Stimulated activated CD8-positive, alpha-beta memory T cell treated with anti-CD3 and anti-CD28 coated beads, Interleukin-12 subunit alpha, Interleukin-12 subunit beta, amount 100 ng/mL, for 24 hours (primary cell): ENCODE data around the gene IFI44L.

Source experiments
- DNase-seq: peaks from one replicate; pipeline ENCODE4 v3.0.0-alpha.2; 2020; ENCODE audit errors: extremely low read depth

The IFI44L gene

DNA sequence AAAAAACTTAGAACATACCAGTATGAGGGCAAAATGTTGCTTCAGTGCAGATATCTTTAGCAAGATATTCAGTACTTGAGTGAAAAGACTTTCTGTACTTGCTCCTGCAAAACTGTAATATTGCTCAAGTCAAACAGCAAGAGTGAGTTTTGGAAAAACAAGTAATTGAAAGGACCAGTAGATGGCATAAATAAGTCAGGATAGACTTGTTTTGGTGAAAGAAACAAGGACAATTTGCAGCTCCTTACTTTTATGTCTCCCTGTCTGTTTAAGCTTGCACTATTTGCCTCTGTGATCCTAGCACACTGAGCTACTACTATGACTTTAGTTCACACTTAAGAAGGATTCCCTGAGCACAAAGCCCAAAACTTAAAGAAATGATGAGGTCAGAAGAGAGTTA is 68.4 kb downstream of the IFI44L start:
- no peak for DNase-seq

DNA sequence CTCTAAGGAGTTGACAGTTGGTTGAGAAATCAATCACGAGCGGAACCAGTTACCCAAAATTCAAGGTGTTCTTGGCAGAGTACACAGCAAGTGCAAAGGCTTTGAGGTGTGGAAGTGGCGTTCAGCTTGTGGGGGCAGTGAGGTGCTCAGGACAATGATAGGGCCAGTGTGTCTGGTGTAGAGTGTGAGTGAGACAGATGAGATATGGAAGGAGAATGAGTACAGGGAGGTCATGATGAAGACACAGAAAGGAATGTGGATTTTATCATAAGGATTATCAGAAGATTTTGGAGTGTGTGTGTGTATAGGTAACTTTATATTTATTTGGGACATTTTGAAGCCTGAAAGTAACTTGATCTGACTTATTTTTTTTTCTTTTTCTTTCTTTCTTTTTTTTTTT is 70.3 kb downstream of the IFI44L start:
- DNase-seq = no peak

DNA sequence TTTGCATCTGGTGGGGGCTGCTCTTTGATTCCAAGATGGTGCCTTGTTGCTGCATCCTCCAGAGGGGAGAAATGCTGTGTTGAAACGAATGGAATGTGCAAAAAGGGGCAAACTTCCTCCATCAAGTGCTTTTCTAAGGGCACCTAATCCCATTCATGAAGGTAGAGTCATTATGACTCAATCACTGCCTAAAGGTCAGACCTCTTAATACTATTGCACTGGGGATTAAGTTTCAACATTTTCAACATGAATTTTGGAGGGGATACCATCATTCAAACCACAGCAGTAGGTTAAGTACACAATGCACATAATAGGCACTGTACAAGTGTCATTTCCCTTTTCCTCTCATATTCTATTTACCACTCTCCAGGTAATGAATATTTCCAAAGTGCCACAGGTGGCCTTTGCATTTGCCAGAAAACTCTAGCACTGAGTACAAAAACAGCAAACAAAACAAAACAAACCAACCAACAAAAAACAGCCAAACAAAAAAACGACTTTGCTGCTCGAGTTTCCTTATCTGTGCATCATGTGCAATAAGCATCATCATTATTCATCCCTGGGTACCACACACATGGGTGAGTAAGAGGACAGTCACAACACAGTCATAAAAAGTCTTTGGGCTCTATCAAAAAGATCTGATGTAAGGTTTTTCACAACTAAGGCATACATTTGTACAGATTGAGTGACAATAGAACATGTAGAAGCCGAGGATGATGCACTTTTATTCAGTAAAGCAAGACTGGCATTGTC is 71.9 kb downstream of the IFI44L start:
- DNase-seq = no peak
